NOMO-1 (cell line): ENCODE data around the gene DRC7.
"Not testable (repeated sequence)": the region's sequence is repeated elsewhere in the genome, so short reads cannot be mapped to it uniquely, and the experiment has no call there.

Source experiments
- DNase-seq, 2 experiments: peaks; one replicate each; lab custom pipeline; 2025; ENCODE audit not compliant: unreplicated experiment in 2 of 2; lab: John Stamatoyannopoulos, UW

DRC7 gene

DNA sequence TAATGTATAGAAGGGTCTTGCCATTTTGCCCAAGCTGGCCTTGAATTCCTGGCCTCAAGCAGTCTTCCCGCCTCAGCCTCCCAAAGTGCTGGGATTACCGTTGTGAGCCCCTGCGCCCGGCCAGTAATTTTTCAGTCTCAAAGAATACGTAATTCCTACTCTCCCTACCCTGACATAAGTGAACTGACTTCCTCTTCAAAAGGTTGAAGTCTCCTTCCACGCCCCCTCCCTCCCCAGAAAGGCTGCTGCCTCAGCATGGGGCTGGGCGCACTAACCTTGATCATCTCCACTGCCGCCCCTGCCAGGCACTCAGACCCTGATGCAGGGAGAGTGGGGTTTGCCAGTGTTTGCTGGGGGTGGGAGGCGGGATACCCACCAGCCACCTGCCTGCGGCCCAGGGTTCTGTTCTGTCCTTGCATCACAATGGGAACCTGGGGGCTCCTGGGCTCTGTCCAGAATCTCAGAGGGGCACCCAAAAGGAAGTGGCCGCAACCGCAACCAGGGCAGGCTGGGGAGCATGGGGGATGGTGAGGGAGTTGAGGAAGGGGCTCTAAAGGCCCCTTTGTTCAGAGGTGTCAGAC, 80.2 kb downstream of the DRC7 start:
- DNase-seq, result no peak

DNA sequence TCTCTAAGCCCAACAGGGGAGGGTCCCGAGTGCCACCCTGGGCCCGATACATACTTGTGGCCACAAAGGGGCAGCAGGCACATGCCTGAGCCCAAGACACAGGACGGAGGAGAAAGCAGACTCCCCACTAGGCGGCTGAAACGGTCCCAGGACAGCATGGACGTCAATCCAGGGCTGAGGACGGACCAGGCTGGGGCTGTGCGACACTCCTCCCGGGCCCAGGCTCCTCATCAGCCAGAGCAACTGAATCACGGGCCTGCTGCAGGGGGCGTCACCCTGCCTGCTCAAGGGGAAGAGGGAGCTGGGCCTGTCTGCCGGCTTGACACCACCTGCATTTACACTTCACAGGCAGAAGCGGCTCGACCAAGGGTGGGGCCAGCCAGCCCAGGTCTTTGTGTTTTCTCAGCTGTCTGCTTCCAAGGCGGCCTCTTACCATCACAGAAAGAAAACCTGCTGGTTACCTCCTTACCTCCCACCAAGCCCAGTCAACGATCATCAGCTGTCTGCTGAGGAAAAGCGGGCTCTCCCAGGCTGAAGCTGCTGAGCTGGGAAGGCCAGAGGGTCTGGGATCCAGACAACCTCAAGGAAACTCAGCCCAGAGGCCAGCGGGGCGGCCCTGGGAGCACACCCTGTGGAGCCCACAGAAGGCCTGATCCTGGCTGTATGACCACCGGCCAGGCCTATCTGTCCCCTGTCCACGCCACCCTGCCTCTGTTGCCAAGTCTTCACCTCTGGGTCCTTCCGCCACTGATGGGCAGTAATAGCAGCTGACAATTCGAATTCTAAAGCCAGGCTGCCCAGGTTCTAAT, 81.3 kb downstream of the DRC7 start:
- DNase-seq, result no peak

DNA sequence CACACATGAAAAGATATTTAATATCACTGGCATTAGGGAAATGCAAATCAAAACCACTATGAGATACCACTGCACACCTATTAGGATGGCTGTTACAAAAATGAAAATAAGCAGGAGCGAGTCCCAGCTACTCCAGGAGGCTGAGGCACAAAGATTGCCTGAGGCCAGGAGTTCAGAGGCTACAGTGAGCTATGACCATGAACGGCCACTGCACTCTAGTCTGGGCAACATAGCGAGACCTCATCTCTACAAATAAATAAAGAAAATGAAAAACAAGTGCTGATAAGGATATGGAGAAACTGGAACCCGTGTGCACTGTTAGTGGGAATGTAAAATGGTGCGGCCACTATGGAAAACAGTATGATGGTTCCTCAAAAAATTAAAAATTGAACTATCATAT, 84.1 kb downstream of the DRC7 start:
- no peak for DNase-seq

DNA sequence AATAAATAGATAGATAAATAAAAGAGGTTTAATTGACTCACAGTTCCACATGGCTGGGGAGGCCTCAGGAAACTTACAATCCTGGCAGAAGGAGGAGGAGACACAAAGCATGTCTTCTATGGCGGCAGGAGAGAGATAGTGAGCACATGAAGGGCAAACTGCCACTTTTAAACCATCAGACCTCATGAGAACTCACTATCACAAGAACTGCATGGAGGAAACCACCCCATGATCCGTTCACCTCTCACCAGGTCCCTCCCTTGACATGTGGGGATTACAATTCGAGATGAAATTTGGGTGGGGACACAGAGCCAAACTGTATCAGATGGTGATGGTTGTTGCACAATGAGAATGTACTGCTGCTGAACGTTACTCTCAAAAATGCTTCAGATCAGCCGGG, 85.2 kb downstream of the DRC7 start:
- not testable (repeated sequence) for DNase-seq

DNA sequence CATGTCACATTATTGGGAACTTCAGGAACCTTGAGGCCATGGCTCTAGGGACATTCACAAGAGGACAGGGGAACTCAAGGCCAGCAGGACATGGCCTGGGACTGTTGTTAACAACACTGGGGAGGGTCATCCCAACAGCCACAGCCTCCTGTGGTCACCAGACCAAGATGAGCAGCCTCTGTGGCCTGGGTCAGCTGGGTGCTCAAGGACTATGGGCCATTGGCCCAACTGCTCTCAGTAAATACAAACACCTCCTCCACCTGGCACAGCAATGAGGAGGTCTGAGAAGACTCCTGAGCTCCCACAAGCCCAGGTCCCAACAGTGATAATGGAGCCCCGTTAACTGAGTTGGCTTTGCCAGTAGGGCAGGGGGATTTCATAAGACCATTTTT, 86.7 kb downstream of the DRC7 start:
- no peak for DNase-seq
